Activated CD8-positive, alpha-beta memory T cell treated with anti-CD3 and anti-CD28 coated beads, Interleukin-2, amount 50 U/mL, for 24 hours (primary cell): ENCODE data around the gene CELF1.

ENCODE experiments used
- DNase-seq: peaks from one replicate; pipeline ENCODE4 v3.0.0-alpha.2; 2020; ENCODE audit errors: extremely low read depth

The CELF1 gene

GRCh38 chr11:47447906-47448305 lies 105.0 kb downstream of the CELF1 start:
- DNase-seq = no peak

- DNase-seq = no peak
Measured at GRCh38 chr11:47446833-47447232, 106.1 kb downstream of the CELF1 start.

- no peak for DNase-seq
Measured at GRCh38 chr11:47445840-47446239, 107.1 kb downstream of the CELF1 start.

GRCh38 chr11:47443817-47444216 lies 109.1 kb downstream of the CELF1 start:
- DNase-seq = no peak

- no peak for DNase-seq
Measured at GRCh38 chr11:47443028-47443700, 109.8 kb downstream of the CELF1 start.

GRCh38 chr11:47442514-47442913 lies 110.4 kb downstream of the CELF1 start:
- DNase-seq = no peak

- no peak for DNase-seq
Measured at GRCh38 chr11:47441421-47441820, 111.5 kb downstream of the CELF1 start.

GRCh38 chr11:47440054-47440476 lies 112.9 kb downstream of the CELF1 start:
- DNase-seq = no peak

- no peak for DNase-seq
Measured at GRCh38 chr11:47438721-47439120, 114.2 kb downstream of the CELF1 start.

GRCh38 chr11:47437746-47438418 lies 115.0 kb downstream of the CELF1 start:
- no peak for DNase-seq

- no peak for DNase-seq
Measured at GRCh38 chr11:47437218-47437745, 115.7 kb downstream of the CELF1 start.

GRCh38 chr11:47436726-47437125 lies 116.2 kb downstream of the CELF1 start:
- DNase-seq = no peak

- no peak for DNase-seq
Measured at GRCh38 chr11:47435687-47436086, 117.2 kb downstream of the CELF1 start.

- DNase-seq = no peak
Measured at GRCh38 chr11:47434011-47434786, 118.7 kb downstream of the CELF1 start.

- no peak for DNase-seq
Measured at GRCh38 chr11:47433157-47433556, 119.8 kb downstream of the CELF1 start.

GRCh38 chr11:47431356-47432083 lies 121.4 kb downstream of the CELF1 start:
- no peak for DNase-seq

GRCh38 chr11:47430524-47430923 lies 122.4 kb downstream of the CELF1 start:
- DNase-seq = no peak

- peak; percentile 97 for DNase-seq
Measured at GRCh38 chr11:47426062-47426956, 126.6 kb downstream of the CELF1 start, which contains the start of gene PSMC3. PSMC3 (minus strand) TSS chr11:47426439; CDS start chr11:47426279, 160 bp downstream.

GRCh38 chr11:47425611-47426010 lies 127.3 kb downstream of the CELF1 start:
- DNase-seq = no peak

- DNase-seq = no peak
Measured at GRCh38 chr11:47418454-47419259, 134.3 kb downstream of the CELF1 start.
